SU-DHL-6 (cell line): ENCODE measurements around the gene KIFC1.

Experiments used
- H2AFZ ChIP-seq: fragments of 200-600 bp; sonication (generic); 2 replicates; pipeline ENCODE4 v1.6.1; 2014; ENCODE audit warnings: low read depth, mild to moderate bottlenecking, moderate library complexity, mixed read lengths, antibody characterized with exemption, low read length; ENCODE audit not compliant: severe bottlenecking
- H3F3A ChIP-seq: fragments of 200-600 bp; shearing (Covaris generic); 2 replicates; pipeline ENCODE4 v1.6.0; 2016; ENCODE audit warnings: antibody characterized with exemption, mild to moderate bottlenecking; ENCODE audit not compliant: insufficient read depth
- H3K27ac ChIP-seq: fragments of 200-600 bp; sonication (generic); 2 replicates; pipeline ENCODE4 v1.5.1; 2016; ENCODE audit warnings: low read depth, mild to moderate bottlenecking, low read length, moderate library complexity, mixed read lengths
- H3K27me3 ChIP-seq: fragments of 200-600 bp; sonication (generic), shearing (Covaris generic); 2 replicates; pipeline ENCODE4 v1.6.0; 2014; ENCODE audit warnings: mild to moderate bottlenecking, low read length
- H3K36me3 ChIP-seq: fragments of 200-600 bp; sonication (generic); 2 replicates; pipeline ENCODE4 v1.6.1; 2014; ENCODE audit warnings: mild to moderate bottlenecking, low read length, mixed read lengths
- H3K4me2 ChIP-seq: fragments of 300-600, 200-600 bp; shearing (Covaris generic), sonication (generic); 2 replicates; pipeline ENCODE4 v1.6.0; 2014; ENCODE audit warnings: low read length, low read depth, mild to moderate bottlenecking; ENCODE audit not compliant: poor library complexity, severe bottlenecking
- H3K4me3 ChIP-seq: fragments of 200-600 bp; sonication (generic); 2 replicates; pipeline ENCODE4 v1.5.1; 2014; ENCODE audit warnings: antibody characterized with exemption, low read length, mild to moderate bottlenecking, mixed read lengths; ENCODE audit not compliant: insufficient read depth, poor library complexity, severe bottlenecking
- H3K79me2 ChIP-seq: fragments of 200-600 bp; sonication (generic); 2 replicates; pipeline ENCODE4 v1.6.1; 2014; ENCODE audit warnings: mild to moderate bottlenecking, low read length, moderate library complexity; ENCODE audit not compliant: insufficient read depth
- H3K9ac ChIP-seq: fragments of 200-600 bp; sonication (generic); 2 replicates; pipeline ENCODE4 v1.7.0; 2014; ENCODE audit warnings: mild to moderate bottlenecking, low read length
- H3K9me2 ChIP-seq: fragments of 200-600 bp; sonication (generic); replicated peaks from 2 replicates; pipeline ENCODE4 v1.6.1; 2014; ENCODE audit warnings: low read length; ENCODE audit not compliant: insufficient read depth
- H3K9me3 ChIP-seq: fragments of 200-600 bp; sonication (generic); 2 replicates; pipeline ENCODE4 v1.6.1; 2014; ENCODE audit warnings: low read length, mixed read lengths; ENCODE audit not compliant: insufficient read depth
- H4K20me1 ChIP-seq: fragments of 200-600 bp; sonication (generic); 2 replicates; pipeline ENCODE4 v1.6.1; 2014; ENCODE audit warnings: low read depth, mild to moderate bottlenecking, antibody characterized with exemption, low read length, moderate library complexity, mixed read lengths
- CTCF ChIP-seq: fragments of 200-600 bp; sonication (generic); IDR thresholded peaks from one replicate; pipeline ENCODE4 v1.5.1; 2017; ENCODE audit warnings: antibody characterized with exemption, mild to moderate bottlenecking, low read length, moderate library complexity; ENCODE audit not compliant: insufficient read depth, poor library complexity, severe bottlenecking
- EZH2phosphoT487 ChIP-seq: fragments of 200-600 bp; sonication (generic), shearing (Covaris generic); conservative IDR thresholded peaks from 2 replicates; pipeline ENCODE4 v1.6.1; 2018; ENCODE audit warnings: mild to moderate bottlenecking, antibody characterized with exemption, low read length, moderate library complexity, mixed read lengths

The KIFC1 gene

GRCh38 chr6:33456156-33456555 is 64.5 kb downstream of the KIFC1 start:
- Histone ChIP-seq H3K27ac (no peak overlapping the region), H3K79me2 (peaks cover 19% of the 10 kb centered on the region; the same call in 1 of the 2 replicates), H3K9ac (no peak overlapping the region), H3K4me3 (no peak overlapping the region), H3K4me2 (no peak overlapping the region), H3K9me3 (no peaks in the 10 kb centered on the region), H3K36me3 (no peaks in the 10 kb centered on the region), H2AFZ (no peak overlapping the region), H3K9me2 (no peaks in the 10 kb centered on the region), H3K27me3 (no peaks in the 10 kb centered on the region), H4K20me1 (no peaks in the 10 kb centered on the region), H3F3A (no peaks in the 10 kb centered on the region)
- TF ChIP-seq CTCF (no peak), EZH2phosphoT487 (no peak)

GRCh38 chr6:33458676-33459075 is 67.1 kb downstream of the KIFC1 start:
- H3K9me2 ChIP-seq, result no peaks in the 10 kb centered on the region
- H3K79me2 ChIP-seq, result peaks cover 16% of the 10 kb centered on the region; the same call in 1 of the 2 replicates
- H3K27me3 ChIP-seq, result 0 out of 2 replicates have a peak, but pooled peaks cover 3% of the 10 kb centered on the region
- H3K4me2 ChIP-seq, result no peak overlapping the region
- H3K36me3 ChIP-seq, result no peaks in the 10 kb centered on the region
- H2AFZ ChIP-seq, result no peak overlapping the region
- H3K4me3 ChIP-seq, result no peak overlapping the region
- no peak overlapping the region for H3K27ac ChIP-seq
- no peak overlapping the region for H3K9ac ChIP-seq
- H4K20me1 ChIP-seq, result no peaks in the 10 kb centered on the region
- no peaks in the 10 kb centered on the region for H3F3A ChIP-seq
- no peak for TF ChIP-seq CTCF
- TF ChIP-seq EZH2phosphoT487, result no peak
- no peaks in the 10 kb centered on the region for H3K9me3 ChIP-seq

- Histone ChIP-seq H2AFZ (no peak overlapping the region), H3K27me3 (0 out of 2 replicates have a peak, but pooled peaks cover 3% of the 10 kb centered on the region), H3K9ac (no peak overlapping the region), H3K79me2 (peaks cover 13% of the 10 kb centered on the region; the same call in 1 of the 2 replicates), H3K27ac (no peak overlapping the region), H3K36me3 (no peaks in the 10 kb centered on the region), H3K9me2 (no peaks in the 10 kb centered on the region), H3K9me3 (no peaks in the 10 kb centered on the region), H3F3A (no peaks in the 10 kb centered on the region), H3K4me2 (no peak overlapping the region), H3K4me3 (no peak overlapping the region), H4K20me1 (no peaks in the 10 kb centered on the region)
- TF ChIP-seq CTCF (no peak), EZH2phosphoT487 (no peak)
Measured at GRCh38 chr6:33459226-33459625, 67.6 kb downstream of the KIFC1 start.
